GM20431 (cell line): ENCODE measurements around the gene PDGFA.

Source experiments
- in situ Hi-C: fragments of 300-500 bp; cut with MseI, MboI; formaldehyde crosslinking; loops from one replicate; pipeline ENCODE4 v1.15.0; 2020; ENCODE audit warnings: low sequenced_read_pairs; ENCODE audit not compliant: unreplicated experiment

Gene PDGFA

DNA sequence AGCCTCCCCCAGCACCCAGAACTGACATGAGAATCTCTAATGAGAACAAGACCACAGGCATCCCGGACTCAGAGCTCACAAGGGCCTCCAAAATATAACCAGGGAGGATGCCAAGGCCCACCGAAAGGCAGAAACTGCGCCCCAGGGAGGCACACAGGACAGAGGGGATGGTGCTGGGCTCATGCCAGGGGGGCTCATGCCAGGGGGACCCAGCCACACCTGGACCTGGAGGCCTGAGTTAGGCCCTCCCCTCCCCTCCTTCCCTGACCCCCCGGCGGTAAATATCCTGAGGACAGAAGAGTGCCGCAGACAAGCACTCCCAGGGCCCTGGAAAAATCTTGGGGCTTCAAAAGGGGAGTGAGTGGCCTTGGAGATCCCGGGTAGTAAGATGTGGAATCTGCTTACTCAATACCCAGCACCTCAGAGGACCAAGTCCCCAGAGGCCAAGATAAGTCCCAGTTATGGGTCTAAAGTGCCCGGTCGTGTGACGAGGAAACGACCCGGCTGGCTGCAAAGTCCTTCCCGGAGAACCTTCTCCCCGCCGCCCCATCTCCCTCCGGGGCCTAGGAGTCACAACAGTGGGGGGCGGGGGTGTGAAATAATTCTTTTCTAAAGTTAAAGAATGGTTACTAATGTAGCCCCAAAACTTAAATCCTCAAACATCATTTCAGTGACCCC is 11.9 kb downstream of the PDGFA start:
- in situ Hi-C loops, result no loop called here

DNA sequence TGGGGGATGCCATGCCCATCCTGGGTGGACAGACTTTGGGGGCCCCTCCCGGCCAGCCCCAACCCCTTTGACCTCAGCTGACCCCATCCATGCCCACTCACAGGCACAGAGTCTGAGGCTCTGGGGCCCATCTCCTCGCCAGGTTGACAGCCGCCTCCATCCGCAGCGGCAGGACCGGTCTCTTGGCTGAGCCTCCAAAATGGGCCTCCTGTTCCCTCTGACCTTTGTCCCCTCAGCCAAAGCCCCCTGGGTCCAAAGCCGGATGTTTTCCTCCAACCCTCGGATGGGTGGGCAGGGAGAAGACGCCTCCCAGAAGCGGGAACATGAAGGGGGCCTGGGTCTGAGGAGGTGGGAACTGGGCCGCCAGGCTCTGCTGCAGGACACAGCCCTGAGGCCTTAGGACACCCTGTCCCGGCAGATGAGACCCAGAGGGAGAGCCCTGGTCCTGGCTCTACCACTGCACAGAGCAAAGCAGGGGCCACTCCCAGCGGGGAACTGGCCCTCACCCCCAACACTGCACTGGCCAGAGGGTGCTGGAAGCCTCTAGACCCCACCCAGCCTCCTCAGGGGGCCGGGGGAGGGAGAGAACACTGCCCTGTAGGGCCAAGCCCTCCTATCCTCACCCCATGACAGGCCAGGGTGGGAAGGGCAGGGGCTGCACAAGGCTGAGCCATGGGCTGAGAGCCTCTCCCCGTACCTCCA is 12.6 kb downstream of the PDGFA start:
- in situ Hi-C loops, result no loop called here

DNA sequence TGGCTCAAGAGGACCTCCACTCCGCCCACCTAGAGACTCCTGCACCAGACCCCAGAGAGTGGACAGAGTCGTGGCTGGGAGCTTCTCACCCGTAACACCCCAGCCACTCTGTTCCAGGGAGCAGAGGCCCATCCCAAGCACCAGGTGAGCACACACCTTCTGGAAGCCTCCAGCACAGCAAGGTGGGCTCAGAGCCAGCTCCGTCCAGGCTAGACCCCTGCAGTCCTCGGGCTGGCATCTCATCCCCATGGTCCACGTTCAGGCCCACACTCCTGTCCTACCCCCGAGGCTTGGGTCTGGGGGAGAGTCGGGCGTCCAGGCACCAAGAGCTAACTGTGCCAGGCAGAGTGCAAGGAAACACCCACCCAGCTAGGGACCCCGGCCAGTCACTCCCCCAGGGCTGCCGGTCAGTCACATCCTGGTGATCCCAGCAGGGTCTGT is 13.2 kb downstream of the PDGFA start:
- in situ Hi-C loops, result no loop called here

DNA sequence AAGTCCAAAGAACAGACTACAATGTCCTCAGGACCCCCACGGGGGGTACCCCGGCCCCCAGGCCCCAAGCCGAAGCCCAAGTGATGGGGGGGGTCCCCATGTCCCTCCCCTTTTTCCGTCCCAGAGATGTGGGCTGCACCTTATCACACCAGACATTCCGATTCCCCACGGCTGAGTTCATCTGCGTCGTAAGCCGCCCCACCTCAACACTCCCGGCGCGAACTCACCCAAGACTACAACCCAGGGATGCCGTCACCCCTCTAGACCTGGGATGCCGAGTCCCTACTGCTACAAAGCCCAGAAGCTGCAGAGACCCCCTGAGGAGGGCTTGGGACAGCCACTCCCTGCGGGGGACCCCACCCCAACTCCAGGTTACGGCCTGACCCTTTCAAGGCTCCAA is 14.5 kb downstream of the PDGFA start:
- in situ Hi-C loops, result no loop called here

DNA sequence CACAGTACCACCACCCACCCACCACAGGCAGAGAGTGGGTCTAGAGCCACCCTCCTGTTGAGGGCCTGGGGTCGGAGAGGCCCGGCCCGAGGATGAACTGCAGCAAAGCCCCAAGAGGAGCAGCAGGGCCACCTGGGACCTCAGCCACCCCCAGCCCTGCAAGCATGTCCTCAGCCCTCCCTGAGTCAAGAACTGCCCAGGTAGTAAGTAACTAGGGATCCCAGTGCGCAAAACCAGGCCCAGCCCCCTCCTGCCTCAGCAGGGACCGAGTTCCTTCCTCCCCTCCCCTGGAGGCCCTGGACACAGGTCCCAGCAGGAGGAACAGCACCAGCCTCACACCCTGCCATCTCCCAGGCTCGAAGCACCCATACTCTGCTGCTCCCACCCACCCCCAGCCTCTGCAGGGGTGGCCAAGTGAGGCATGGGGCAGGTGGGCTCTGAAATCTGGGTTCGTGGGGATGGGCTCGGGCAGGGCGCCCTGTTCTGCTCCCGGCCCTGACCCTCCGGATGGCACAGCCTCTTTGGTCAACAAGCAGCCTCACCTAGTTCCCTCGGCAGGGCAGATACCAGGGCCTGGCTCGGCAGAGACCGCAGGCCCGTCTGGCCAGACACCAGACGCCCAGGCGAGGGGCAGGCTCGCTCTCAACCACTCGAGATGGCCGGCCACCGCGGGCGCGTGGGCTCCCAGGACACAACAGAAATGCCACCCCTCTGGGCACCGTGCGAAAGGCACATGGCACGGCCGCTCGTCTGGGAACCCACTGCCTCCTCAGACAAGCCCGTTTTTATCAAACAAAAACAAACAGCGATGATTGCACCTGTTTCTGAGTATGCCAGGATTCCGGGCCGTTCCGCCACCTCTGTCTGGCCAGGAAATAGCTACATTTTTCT is 15.2 kb downstream of the PDGFA start:
- in situ Hi-C loops, result no loop called here

DNA sequence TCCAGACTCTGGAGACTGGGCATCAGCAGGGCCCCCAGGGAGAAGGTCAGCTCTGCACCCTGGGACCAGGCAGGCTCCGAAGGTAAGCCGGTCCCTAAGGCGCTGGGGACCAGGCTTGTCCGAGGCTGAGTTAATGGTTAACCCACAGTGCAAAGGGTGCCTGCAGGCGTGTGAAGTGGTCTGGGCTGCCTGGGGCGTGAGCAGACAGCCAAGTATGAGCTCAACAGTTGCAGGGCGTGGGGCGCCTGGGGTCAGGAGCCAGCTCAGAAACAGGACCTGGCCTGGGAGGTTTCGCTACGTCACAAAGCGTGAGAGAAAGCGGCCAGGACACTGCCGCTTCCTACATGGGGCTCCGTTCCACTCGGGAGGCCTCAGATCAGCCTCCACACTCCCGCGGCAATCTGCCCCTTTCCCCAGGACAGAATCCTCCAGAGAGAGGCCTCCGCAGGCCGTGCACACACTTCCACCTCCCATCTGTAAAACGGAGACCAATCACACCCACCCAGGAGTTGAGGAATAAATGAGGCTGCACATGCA is 16.0 kb downstream of the PDGFA start:
- in situ Hi-C loops, result no loop called here

DNA sequence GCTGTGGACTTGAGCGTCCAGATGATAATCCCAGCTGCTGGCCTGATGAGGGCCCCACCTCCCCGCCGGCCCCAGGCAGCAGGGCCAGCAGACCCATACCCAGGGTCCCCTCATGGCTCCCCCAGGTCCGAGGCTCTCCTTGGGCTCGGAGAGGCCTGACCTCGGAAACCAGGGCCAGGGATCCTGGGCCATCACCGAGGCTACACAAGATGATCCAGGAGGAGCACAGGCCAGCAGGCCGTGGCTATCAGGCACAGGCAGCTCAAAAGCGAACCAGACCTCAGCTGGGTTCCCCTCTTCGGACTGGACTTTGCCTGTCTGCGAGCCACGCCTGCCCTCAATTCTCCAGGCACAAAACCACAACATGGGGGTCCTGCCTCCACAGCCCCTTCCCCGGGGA is 17.4 kb downstream of the PDGFA start:
- in situ Hi-C loops, result no loop called here

DNA sequence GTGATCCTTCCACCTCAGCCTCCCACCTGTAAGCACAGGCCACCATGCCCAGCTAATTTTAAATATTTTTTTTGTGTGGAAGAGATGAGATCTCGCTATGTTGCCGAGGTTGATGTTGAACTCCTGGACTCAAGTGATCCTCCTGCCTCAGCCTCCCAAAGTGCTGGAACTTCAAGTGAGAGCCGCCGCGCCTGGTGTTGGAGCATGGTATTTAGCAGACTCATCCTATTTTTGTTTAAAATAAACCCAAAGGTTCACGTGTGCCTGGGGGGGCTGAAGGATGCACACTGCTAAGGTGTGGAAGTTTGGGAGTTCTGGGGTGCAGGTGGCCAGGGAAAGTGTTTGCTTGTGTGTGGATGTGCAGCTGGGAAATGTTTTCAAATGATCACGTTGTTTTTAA is 18.1 kb downstream of the PDGFA start:
- in situ Hi-C loops, result no loop called here

DNA sequence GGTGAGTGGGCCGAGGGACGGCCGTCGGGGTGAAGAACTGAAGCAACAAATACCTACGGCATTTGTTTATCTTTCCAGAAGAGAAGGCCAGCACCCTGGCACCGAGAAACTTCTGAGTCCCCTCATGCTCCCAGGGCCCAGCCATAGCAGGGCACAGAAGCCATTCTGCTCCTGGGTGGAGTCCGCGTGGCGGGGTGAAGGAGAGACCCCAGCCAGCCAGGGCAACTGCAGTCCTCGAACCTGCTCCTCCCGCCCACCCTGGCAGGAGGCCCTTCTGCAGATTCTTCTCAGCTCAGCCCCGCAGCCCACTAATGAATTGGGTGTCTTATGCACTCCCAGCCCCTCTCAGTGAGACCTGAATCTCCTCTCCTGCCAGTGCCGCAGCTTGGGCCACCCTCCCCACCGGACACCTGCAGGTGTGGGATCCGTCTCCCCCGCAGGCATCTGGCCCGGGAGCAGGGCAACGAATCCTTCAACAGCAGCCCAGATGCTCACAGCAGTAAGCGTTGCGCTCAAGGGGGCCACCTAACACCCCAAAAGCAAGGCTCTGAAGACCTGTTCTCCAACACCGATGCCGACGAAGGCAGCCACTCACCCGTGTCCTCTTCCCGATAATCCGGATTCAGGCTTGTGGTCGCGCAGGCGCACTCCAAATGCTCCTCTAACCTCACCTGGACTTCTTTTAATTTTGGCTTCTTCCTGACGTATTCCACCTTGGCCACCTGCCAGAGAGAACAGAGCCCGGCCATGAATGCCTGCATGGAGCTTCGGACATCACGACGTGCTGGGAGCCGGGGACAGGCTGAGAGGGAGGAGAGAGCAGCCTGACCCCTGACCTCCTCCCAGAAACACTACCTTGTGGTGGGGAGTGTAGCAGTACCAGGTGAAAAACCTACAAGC is 18.9 kb downstream of the PDGFA start:
- in situ Hi-C loops, result no loop called here

DNA sequence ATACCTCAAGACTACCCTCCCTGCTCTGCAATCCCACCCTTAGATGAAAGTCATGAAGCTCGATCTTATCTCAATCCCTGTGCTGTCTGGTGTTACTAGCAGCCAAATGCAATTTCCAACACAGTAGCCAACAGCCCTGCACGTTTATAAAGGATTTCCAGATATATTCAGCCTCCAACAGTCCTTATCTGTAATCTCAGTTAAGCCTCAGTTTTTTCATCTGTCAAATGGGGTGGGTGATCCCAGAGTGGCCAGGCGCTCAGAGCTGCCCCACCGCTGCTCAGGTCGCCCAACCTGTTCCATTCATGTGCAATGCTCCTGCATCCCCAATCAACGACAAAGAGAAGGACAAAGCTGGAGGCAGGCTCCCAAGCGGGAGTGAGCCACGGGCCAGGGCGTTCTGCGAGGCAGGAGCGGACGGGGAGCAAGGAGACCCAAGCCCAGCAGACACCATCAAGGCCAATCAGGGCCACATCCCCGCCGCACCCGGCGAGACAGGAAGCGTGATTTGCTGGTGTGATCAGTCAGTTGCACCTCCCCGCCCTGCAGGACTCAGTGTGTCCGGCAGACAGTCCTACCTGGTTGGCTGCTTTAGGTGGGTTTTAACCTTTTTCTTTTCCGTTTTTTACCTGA is 19.7 kb downstream of the PDGFA start:
- in situ Hi-C loops, result no loop called here

DNA sequence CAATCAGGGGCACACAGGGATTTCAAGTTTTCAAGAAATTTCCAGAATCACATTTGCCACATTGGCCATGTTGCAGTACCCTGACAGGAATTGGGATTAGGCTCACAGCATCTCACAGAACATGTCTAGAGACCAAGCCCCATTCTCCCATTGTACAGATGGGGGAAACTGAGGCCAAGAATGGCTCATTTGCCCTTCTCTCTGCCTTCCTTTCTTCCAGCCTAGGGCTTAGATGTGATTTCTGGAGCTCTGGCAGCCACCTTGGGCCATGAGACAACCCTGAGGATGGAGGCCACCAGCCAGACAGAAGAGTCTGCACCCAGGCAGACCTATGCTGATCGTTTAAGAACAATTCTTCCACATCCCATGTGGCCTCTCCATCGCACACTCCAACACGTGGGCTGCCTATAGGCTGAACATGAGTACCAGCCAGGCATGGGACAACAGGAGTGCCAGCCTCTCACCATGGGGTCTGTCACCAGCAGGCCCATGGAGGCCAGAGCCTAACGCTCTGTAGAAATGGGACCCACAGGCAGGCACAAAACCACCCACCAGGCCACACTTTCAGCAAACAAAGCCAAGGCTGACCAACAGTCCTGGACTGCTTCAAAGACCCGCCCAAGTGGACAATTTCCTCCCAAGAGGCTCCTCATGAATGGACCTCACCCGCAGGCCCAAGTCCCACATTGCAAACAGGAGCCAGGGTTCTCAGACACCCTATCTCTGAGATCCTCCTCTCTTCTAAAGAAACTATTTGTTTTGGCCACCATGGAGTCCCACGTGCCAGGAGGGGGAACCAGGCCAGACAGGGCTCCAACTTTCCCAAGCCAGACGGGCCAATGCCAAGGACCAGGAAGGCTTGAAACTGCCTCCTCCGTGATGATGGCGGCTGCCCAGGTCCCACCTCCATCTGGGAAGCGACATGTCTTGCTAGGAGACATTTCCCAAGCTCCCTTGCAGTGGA is 20.7 kb downstream of the PDGFA start:
- in situ Hi-C loops, result no loop called here

DNA sequence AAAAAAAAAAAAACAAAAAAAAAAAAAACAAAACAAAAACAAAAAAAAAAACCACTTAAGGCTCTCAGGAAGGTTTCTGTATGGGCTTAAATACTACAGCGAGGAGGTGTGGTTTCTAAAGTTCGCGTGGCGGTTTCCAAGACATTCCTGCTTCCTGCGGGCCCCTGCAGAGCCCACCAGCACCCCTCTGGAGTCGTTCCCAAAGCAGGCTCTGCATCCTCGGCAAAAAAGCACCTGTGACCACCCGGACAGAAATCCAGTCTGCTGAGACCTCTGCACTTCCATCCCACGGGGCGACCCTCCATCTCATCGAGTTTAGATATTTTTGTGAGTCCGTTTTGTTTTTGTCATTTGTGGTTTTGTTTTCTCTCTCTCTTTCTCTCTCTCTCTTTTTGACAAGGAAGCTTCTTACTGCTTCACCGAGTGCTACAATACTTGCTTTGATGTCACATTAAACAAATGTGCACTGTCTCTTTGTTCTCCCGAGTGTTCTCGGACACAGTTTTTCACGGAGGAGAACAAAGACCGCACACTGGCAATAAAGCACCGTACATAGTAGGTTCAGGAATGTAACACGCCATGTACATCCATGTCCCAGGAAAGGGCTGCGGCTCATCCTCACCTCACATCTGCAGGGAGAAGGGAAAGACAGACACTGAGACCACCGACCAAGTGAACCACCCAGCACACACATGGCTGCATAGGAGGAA is 21.5 kb downstream of the PDGFA start:
- in situ Hi-C loops, result no loop called here

DNA sequence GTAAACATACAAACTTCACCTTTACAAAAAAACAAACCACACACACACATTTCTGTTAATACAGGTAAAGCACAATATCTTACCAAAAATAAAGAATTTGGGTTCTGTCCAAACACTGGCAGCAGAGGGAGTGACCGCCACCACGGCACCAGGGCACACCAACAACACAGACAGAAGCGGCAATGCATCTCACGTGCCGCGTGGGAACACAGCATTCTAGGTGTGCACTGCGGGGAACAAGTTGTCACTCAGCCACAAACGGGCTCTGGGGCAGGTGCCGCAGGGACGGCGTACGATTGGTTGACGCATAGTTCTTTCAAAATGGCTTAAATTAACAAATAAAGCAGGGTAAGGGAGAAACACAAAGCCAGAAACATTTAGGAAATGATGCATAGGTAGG is 22.3 kb downstream of the PDGFA start:
- in situ Hi-C loops, result no loop called here

DNA sequence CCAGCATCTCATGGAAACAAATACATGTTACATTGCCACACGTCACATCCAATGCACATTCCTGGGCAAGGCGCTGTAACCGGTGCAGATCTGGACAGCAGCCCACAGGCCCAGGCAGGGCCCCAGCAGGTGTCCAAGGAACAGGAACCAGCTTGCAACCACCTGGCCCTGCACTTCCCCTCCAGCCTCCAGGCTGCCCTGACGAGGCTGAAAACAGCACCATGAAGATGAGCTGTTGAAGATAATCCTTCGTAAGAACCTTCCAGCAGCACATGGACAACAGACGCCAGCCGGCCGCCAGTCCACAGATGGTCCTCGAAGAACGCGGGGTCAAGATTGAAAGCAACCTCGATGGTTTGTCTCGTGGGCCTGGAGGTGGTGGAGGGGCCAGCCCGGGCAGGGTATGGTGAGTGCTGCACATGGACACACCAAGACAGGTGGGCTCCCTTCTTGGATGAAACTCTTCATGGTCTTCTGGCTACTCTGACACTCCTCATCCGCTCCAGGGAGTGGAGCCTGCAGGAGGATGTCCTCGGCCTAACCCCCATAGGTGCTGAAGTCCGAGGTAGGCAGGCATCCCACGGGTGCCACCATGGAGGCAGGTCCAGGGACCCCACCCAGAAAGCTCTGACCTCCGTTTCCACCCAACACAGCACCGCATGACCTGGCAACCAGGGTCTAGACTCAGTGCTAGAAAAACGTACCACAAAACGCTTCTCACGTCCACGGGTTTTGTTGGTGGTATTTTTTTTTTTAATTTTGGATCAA is 22.9 kb downstream of the PDGFA start:
- in situ Hi-C loops, result no loop called here

DNA sequence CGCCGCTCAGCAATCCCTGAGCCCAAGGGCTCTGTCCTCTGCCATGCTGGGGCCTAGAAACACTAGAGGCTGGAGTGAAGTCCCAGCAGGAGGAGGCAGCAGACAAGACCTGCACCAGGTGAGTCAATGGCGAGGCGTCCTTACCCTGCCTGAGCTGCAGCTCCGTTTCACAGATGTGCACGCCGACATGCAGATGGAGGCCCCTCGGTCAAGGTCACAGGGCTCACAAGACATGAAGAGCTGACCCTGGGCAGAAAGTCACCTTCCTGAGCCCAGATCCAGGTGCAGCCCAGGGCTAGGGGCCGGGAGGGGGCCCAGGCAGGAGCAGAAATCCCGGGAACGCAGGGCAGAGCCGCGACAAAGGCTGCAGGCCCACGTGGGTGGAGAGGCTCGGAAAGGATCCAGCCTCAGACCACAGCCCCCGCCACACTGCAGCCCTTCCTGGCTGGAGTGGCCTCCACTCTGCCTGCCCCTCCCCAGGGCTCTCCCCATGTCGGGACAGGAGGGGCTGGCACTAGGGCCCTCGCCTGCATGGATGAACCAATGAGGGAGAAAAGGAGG is 23.8 kb downstream of the PDGFA start:
- in situ Hi-C loops, result no loop called here

DNA sequence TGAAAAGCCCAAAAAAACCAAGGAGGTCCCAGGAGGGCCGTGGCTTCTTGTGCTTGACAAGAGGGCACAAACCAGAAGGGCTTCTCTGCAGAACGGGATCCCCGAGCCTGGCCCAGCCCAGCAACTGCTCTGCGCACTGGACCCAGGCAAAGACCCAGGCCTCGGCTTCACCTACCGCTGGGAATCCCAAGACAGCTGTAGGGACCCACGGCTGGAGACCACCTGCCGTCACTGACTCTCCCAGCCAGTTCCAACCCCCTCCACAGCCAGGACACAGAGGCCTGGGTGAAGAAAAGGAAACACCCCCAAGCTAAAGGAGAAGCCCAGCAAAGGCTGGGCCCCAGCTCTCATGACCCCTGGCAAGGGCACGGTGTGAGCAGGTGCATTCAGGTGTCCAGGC is 24.3 kb downstream of the PDGFA start:
- in situ Hi-C loops, result no loop called here

DNA sequence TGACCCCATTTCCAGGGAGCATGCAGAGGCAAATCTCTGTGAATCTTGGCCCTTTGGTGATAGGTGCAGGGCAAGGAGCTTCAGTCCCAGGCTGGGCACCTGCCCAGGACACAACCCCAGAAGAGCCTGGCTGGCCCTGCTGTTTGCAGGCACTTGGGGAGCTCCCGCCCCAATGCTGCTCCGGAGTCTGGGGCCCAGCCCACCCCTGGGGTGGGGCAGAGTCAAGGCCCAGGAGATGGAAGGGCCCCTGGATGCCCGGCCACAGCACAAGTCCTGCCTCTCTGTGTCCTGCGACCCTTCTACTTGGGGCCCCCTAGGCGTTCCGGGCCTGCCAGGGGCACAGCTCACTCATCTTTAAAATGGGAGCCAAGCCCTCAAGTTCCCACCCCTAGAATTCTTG is 24.7 kb downstream of the PDGFA start:
- in situ Hi-C loops, result no loop called here
